Nucleus accumbens (tissue), 56 donors: Measurements from ENCODE around the gene FAM114A1.

Source experiments
- DNase-seq, 56 donors: peaks; one replicate each; lab custom pipeline; 2025; lab: John Stamatoyannopoulos, UW

Gene FAM114A1

GRCh38 chr4:38990241-38990640 is 122.6 kb downstream of the FAM114A1 start:
- no peak for DNase-seq

- DNase-seq: no peak
Measured at GRCh38 chr4:38993683-38994082, 126.1 kb downstream of the FAM114A1 start.

- DNase-seq: no peak
Measured at GRCh38 chr4:38994135-38994534, 126.5 kb downstream of the FAM114A1 start.
